VCaP (cell line): ENCODE results near the gene GGA1.

Source experiments
- H3K27ac ChIP-seq: fragments of 450-650 bp; 2 replicates; pipeline ENCODE4 v1.5.1; 2017
- TF ChIP-seq, protein P1 (sequence below): fragments of 450-650 bp; conservative IDR thresholded peaks from 2 replicates; pipeline ENCODE4 v1.5.1; 2017; ENCODE audit warnings: mild to moderate bottlenecking, moderate library complexity

The GGA1 gene

DNA sequence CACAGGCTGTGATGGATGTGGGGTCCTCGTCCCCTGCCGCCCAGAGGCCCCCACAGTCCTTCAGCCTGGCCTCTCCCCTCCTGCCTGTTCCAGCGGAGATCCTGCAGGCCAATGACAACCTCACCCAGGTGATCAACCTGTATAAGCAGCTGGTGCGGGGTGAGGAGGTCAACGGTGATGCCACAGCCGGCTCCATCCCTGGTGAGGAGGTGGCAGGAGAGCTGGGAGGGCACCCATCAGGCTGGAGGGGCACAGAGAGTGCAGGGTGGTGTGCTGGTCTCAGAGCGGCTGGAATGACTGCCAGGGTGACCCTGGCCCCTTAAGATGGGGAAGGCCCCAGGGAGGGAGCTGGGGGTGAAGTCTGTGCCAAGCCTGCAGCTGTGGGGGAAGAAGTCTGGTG, 16.2 kb downstream of the GGA1 start:
- H3K27ac ChIP-seq = no peak overlapping the region; the same call in 1 of the 2 replicates
- TF ChIP-seq, protein P1, sequence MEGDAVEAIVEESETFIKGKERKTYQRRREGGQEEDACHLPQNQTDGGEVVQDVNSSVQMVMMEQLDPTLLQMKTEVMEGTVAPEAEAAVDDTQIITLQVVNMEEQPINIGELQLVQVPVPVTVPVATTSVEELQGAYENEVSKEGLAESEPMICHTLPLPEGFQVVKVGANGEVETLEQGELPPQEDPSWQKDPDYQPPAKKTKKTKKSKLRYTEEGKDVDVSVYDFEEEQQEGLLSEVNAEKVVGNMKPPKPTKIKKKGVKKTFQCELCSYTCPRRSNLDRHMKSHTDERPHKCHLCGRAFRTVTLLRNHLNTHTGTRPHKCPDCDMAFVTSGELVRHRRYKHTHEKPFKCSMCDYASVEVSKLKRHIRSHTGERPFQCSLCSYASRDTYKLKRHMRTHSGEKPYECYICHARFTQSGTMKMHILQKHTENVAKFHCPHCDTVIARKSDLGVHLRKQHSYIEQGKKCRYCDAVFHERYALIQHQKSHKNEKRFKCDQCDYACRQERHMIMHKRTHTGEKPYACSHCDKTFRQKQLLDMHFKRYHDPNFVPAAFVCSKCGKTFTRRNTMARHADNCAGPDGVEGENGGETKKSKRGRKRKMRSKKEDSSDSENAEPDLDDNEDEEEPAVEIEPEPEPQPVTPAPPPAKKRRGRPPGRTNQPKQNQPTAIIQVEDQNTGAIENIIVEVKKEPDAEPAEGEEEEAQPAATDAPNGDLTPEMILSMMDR = no peak

GRCh38 chr22:37625737-37626136, 17.1 kb downstream of the GGA1 start:
- TF ChIP-seq, protein P1 = no peak
- no peak overlapping the region for H3K27ac ChIP-seq

- TF ChIP-seq, protein P1 = no peak
- H3K27ac ChIP-seq = no peak overlapping the region
These were observed 17.5 kb downstream of the GGA1 start for GRCh38 chr22:37626144-37626543.

DNA sequence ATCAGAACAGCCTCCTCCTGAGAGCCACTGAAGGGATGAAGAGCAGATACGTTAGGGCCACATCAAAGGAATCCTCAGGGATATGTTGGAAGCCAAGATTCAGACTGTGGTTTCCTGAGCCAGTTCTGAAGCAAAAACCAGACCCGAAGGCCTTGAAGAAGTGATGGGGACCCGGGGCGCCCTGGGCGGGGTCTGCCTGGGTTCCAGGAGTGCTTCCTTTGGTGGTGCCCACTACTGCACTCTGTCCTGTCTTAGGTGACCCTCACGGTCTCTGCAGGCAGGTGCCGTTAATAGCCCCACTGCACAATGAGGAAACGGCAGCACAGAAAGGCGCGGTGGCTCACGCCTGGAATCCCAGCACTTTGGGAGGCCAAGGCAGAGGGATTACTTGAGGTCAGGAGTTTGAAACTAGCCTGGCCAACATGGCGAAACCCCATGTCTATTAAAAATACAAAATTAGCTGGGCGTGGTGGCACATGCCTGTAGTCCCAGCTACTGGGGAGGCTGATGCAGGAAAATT, 18.0 kb downstream of the GGA1 start:
- H3K27ac ChIP-seq = no peak overlapping the region
- TF ChIP-seq, protein P1 = no peak

GRCh38 chr22:37627121-37627520, 18.5 kb downstream of the GGA1 start:
- TF ChIP-seq, protein P1 = no peak
- H3K27ac ChIP-seq = no peak overlapping the region

GRCh38 chr22:37627545-37627944, 18.9 kb downstream of the GGA1 start:
- H3K27ac ChIP-seq = no peak overlapping the region
- TF ChIP-seq, protein P1 = no peak

DNA sequence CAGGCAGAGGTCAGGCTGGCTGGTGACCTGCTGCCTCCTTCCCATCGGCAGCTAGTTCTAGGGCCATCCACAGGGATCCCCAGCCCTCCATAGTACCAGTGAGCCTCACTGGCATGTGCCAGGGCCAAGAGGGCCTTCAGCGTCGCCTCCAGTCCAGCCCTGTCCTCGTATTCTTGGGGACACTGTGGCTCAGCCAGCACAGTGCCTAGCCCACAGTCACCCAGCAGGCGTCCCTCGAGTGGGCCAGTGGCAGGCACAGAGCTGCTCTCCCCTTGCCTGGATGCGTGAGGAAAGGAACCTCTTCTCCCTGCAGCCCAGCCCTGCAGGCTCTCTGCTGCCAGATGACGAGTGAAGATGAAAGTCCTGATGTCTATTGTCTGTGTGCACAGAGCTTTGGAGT, 20.2 kb downstream of the GGA1 start:
- H3K27ac ChIP-seq = no peak overlapping the region
- TF ChIP-seq, protein P1 = no peak
